NCI-H748 (cell line): Measurements from ENCODE around the gene MKI67.

Source experiments
- DNase-seq: peaks from one replicate; lab custom pipeline; 2025; ENCODE audit not compliant: unreplicated experiment; lab: John Stamatoyannopoulos, UW

Gene MKI67

DNA sequence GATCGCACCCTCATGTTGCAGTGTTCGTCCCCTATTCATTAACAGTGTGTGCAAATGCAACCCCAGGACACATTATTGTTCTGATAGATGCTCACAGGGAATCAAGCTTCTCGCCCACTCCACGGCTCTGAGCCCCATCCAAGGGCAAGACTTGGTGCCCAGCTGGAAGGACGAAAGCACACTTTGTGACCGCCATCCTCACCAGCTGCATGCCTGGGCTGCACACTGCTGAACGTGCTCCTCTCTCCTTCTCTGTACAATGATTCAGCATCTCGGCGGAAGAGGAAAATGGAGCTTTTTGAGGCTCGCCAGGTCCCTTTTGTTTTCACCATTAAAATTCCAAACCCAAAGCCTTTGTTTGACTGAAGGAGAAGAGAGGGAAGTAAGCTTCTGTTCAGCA, 41.9 kb downstream of the MKI67 start:
- no peak for DNase-seq

DNA sequence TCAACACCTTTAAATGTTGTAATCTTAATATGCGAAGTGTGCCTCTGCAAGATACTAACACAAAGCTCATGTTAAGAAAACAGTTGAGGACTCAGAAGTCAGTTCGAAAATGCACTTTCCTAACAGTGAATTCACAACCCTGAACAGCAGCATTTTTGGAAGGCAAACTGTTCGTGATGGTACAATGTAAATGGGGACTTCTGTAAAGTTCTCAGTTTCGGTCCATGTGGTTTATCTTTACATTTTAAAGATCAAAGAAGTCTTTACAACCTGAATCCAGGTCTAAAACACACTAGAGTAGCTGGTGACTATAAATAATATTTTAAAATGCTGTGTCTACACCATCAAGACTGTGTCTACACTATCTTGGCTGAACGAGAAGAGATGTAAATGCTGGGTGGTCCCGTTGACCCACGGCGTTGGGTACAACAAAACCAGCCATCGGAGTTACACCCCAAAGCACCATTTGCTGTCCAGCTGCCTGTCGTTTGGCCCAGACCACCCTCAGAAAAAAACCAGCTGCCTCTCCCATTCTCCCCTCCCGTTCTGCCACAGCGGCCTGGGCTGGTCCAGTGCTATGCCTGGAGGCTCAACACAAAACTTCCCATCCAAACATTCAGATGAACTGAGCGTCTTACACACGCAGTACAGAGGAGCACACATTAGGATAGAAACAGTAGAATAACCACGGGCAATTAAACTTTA, 42.9 kb downstream of the MKI67 start:
- DNase-seq: no peak

DNA sequence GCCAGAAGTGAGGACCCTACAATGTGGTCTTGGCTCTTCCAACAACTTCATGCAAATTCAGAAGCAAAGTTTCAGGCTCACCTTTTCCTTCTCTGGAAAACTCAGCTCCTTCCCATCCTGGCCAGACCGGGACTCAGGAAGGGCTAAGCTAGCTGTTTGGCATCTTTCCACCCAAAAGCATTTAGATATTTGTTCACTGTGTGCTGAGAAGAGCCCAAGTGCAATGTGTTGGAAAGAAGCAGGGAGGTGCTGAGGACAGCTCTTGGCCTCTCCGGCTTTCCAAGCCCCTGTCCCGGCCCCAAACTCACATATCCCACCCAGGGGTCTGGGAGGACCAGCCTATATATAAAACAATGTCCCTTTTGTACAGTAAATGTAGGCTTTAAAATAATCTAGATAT, 44.5 kb downstream of the MKI67 start:
- no peak for DNase-seq

DNA sequence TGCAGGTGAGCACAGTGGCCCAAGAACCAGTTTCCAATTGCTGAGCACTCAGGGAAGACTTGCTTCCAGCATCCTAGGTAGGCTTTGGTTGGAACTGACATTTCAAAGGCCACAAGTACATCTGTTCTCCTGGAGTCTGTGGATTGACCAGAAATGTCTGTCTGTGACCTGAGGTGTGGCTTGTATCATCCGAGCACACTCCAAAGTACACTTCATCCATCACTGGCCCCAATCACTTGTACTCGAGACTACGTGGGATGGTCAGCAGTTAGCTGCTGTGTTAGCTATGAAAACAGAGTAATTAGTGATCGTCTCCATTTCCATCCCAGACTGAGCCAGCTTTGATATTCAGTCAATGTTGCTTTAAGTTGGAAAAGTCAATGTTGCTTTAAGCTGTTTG, 45.0 kb downstream of the MKI67 start:
- no peak for DNase-seq

DNA sequence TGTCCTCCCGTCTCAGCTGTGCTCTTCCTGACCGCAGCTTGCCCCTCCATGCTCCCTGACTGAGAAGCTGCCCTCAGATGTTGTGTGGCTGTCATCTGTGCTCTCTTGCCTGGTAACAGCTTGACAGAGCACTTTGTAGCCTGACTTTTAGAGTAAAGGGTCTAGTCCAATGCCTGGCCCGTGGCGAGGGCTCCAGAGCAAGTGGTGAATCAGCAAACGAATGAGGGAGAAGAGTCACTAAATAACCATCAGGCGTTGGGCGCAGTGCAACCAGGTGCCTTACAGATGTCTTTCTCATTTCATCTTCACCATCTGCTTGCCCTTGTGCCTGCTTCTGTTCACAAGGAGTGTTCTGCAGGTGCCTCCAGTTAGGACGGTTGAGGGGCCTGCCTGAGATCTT, 45.6 kb downstream of the MKI67 start:
- no peak for DNase-seq

DNA sequence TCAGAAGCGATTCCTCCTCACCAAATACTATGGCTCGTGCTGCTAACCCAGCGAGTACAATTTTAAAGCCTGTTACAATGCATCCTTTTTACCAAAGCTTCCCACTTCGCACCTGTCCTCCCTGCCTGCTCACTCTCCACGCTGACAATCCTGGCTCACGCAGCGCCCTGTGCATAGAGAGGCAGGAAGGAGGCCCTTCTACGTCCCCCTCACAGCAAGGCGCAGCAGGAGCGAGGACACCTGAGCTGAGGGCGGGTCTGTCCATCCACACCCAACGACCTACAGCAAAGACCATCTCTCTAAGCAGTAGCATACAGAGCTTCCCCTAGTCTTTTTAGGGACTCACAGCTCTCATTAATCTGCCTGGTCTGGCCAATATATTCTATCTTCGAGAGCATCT, 46.0 kb downstream of the MKI67 start:
- no peak for DNase-seq

DNA sequence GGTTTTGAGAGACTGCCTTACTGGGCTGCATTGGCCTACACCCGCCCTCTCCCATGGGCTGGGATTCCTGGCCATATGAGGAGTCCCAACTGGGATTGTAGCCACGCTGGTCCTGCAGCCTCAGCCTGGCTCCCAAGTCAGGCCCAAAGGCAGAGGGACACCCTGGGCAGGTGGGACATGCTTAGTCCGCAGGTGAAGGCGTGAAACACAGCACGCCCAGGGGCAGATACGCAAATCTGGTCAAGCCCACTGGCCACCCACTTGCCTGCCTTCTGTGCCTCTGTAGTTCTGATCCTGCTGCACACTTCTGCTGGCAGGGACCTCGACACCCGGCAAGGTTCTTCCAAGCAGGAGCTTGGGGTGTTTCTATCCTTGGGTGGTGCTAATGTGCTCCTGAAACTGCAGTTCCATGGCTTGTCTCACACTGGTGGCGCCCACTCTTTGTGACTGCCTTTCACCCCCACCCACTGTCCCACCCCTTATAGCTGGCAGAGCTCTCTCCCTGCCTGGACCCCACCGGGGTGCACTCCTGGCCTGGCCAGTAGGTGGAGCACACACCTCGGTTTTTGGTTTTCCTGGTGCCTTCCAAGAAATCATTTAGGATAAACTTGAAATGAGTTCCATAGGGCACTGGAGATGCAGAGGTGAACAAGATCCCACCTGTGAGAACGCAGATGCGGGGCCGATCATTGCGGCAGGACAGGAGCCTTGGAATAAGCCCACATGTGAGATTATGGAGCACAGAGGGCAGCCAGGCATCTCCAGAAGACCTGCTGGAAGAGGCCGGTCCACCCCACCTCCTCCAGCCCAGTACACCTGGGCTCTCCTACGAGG, 47.9 kb downstream of the MKI67 start:
- DNase-seq: peak; percentile 35

DNA sequence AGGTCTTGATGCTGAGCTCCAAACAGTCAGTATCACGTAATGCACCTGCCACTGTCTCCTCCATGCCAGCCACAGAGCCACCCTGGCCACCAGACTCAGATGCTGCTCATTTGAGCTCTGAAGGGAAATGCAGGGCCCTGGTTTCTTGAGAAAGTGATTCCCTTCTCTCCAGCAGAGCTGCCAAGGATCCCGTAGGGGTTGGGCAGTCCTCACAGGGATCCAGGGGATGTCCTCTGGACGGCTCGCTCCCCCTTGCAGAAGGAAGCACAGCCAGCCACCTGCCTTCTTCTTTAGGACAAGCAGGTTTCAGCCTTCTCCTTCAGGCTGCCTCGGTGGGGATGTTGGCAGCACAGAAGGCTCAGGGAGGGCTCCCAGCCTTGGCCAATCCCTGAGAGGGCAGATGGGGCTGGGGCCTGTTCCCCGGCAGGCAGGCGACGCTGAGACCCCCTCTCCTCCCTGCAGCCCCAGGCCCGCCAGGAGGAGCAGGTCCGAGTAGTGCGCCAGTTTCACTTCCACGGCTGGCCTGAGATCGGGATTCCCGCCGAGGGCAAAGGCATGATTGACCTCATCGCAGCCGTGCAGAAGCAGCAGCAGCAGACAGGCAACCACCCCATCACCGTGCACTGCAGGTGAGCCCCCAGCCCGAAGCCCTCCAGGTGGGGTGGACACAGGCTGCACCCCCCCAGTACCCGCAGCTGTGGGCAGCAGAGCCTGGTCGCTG, 48.9 kb downstream of the MKI67 start:
- DNase-seq: no peak

DNA sequence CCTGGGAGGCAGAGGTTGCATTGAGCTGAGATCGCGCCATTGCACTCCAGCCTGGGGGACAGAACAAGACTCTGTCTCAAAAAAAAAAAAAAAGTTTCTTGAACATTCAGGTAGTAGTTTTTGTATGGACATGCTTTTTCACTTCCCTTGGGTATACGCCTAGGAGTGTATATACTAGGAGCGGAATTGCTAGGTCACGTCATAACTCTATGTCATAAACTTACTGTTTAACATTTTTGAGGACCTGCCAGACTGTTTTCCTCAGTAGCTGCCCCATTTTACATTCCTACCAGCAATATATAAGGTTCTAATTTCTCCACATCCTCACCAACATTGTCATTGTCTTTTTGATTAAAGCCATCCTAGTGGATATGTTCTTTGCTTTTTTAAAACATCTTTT, 51.6 kb downstream of the MKI67 start:
- no peak for DNase-seq

DNA sequence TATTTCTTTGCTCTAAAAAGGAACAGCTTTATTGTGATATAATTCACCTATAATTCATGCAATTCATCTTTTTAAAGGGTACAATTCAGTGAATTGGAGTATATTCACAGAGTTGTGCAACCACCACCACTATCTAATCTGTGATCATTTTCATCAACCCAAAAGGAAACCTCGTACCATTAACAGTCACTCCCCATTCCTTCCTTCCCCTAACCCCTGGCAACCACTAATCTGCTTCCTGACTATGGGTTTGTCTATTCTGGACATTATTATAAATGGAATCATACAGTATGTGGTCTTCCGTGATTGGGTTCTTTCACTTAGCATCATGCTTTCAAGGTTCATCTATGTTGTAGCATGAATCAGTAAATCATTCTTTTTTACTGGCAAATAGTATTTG, 52.3 kb downstream of the MKI67 start:
- no peak for DNase-seq

DNA sequence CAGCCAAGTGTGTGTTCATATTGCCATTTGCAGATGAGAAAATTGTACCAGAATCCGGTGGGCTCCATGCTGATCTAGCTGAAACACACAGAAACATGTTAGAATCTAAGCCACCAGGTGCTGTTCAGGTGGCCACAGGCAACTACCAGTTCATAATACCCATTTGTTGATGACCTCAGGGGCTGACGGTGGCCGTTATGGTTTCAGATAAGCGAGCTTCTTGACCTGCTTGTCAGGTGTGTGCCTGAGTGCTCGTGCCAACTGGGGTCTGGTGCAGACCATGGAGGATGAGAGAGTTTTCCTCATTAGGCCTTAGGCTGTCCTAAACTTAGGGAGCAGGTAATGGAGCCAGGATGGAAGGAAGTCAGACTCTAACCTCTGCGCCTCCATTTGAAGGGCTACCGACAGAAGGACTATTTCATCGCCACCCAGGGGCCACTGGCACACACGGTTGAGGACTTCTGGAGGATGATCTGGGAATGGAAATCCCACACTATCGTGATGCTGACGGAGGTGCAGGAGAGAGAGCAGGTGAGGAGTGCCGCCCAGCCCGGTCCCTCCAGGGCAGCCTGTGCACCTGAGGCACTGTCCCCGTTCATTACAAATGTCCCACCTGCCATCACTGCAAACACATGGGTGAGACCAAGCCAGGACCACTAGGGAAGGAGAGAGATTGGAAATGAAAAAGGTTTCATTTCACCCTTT, 53.1 kb downstream of the MKI67 start:
- no peak for DNase-seq

DNA sequence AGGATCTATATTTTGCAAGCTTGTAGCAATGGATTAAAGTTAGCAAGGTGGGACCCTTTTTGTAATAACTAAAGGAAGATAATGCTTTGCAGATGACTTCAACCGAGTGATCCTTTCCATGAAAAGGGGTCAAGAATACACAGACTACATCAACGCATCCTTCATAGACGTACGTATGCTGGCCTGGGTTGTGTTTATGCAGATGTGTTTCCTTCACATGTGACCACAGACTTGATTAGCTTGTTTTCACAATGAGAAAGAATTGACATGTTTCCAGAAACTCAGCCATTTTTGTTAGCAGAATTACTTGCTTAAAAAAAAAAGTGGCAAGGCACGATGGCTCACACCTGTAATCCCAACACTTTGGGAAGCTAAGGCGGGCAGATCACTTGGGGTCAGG, 54.2 kb downstream of the MKI67 start:
- DNase-seq: no peak

DNA sequence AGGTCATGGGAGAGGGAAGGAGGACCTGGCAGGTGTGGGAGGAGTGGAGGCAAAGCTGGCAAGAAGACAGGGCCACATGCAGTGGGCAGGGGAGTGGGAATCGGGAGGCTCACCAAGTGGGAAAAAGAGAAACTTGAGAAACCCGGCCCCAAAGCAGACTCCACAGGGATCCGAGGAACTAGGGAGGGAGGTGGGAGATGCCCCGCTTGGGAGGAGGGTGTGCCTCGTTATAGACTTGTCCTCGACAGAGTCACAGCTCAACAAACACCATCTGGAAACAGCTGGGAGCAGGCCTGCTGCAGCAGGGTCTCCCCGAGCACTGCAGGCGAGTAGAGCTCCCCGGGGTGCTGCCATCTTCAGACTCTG, 54.8 kb downstream of the MKI67 start:
- no peak for DNase-seq

DNA sequence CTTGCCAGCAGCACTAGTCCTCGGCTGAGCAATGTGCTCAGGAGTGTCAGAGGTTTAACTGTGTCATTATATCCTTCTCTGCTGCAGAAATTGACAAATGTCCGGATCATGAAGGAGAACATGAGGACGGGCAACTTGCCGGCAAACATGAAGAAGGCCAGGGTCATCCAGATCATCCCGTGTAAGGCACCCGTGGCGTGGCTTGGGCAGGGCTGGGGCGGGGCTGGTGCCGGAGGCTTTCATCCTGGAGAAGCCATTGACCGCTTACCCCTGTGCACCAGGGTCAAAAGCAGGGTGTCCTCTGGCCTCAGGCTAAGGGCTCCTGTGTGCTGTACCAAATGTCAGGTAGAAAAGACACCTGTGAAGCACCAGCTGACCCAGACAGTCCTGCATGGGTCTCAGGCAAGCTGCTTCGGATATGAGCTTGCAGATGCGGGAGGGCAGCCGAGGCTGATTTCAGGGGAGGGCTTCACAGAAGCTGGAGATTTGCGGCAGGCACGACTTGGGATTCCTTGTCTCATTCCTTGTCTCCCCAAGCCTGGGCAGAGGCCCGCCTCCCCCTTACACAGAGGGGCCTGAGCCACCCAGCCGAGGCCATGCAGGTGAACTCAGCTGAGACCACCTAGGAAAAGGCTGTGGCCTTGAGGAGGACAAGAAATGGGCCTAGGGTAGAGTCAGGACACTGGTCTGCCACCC, 55.4 kb downstream of the MKI67 start:
- no peak for DNase-seq

DNA sequence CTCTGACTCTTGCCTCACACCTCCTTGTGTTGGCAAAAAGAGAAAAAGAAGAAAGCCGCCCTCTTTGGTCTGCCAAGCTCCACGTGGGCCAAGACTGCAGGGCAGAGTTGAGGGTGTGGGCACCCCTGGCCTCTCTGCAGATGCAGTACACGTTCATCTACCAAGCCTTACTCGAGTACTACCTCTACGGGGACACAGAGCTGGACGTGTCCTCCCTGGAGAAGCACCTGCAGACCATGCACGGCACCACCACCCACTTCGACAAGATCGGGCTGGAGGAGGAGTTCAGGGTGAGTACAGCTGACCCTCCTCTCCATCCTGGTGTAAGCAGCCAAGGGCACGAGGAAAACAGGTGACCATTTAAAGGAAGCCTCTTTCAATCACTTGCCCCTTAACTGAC, 56.1 kb downstream of the MKI67 start:
- DNase-seq: no peak

DNA sequence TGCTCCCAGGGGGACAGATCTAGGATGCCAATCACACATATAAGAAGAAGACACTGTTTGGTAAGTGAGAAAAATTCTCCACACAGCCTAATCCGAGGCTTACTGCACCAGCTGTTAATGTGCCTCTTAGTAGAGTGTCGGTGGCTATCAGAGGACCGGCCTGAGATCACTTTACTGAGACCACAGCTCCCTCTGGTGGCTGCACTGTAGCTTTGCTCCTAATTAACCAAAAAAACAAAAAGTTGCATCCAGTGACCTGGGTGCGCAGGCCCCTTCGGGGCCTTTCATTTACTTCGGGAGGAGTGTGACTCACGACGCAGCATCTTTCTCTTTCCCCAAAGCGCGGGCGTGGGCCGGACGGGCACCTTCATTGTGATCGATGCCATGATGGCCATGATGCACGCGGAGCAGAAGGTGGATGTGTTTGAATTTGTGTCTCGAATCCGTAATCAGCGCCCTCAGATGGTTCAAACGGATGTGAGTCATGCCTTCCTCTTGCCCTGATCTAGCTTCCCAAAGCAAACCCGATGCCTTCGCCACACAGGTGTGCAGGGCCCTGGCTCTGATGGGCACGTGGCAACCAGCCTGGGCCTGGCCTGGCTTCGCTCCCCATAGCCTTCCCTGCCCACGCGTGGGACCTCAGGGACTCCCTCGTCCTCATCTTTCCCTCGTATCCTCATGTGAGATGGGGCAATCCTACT, 56.7 kb downstream of the MKI67 start:
- peak; percentile 66 for DNase-seq

DNA sequence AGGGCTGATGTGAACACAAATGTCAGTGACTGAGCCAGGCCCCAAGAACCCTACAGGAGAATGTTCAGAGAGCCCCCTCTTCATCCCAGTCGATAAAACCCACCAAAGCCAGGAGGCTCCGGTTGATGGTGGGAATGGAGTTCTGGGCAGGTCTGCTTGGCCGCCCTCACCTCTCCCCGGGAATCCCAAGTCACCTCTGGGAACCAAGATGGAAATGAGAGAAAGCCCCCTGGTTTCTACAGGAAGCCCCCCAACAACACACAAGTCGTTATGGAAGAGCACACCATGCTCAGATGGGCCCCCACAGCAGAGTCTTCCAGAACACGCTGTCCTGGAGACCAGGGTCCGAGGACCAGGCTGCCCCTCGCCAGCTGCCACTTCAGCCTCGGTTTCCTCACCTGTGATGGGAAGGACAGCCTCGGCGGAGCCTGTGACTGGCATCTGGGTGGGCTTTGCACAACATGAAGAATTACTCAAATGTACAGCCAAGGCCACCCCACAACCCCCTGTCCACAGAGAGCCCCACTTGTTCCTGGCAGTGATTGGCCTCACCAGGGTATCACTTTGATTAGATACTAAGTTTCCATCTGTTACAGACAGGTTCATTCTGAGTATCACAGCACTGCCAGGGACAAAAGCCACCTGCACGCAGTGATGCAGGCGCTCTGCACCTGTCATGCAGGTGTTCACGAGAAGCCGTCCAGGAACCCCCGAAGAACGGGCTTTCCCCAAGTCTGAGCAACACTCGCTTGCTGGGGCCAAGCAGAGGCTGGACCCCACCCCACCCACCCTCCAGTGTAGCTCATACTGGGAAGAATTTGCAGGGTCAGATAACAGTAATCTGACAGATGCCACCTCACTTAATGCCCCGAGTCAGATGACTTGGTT, 57.6 kb downstream of the MKI67 start:
- peak; percentile 45 for DNase-seq

DNA sequence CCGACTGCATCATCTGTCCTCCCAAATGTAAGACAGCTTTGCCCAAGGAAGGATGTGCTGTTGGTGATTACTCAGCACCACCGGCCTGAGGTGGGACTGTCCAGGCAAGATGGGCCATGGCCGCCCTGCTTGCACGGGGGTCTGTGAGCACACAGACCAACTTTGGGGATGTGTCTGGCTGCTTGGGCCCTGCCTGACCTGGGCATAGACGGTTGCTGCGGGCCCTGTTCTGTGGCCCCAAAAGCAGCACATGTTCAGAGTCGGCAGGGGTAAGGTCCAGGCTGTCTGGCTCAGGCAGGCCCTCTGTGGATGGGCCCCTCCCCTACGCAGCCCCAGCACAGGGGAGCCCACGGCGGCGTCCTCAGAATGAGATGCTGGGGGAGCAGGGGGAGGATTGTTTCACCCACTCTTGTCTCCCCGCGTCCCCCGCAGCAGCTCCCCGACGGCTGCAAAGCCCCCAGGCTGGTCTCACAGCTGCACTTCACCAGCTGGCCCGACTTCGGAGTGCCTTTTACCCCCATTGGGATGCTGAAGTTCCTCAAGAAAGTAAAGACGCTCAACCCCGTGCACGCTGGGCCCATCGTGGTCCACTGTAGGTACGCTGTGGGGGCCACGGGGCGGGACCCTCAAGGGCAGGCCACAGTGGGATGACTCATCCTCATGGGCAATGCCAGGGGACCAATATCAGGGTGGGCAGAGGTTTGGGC, 58.4 kb downstream of the MKI67 start:
- no peak for DNase-seq
